GM19193 (cell line): ENCODE data around the gene ANKRD11.

ENCODE experiments used
- POLR2A ChIP-seq: IDR thresholded peaks from 4 replicates; pipeline ENCODE4 v1.6.1; 2011; ENCODE audit not compliant: insufficient read depth, insufficient read length; ENCODE audit errors: extremely low read depth

ANKRD11 gene

DNA sequence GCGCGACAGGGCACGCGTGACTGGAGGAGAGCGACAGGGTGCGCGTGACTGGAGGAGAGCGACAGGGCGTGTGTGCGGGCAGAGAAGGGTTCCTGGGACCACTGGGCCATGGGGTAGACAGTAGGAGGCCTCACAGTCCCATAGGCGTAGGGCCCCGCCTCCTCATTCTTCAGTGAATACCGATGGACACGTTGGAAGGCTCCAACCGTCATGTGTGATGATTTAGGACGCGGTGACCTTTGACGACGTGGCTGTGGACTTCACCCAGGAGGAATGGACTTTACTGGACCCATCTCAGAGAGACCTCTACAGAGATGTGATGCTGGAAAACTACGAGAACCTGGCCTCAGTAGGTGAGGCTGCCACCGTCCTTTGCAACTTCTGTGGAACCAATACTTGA, 267.4 kb downstream of the ANKRD11 start:
- no peak for TF ChIP-seq POLR2A

DNA sequence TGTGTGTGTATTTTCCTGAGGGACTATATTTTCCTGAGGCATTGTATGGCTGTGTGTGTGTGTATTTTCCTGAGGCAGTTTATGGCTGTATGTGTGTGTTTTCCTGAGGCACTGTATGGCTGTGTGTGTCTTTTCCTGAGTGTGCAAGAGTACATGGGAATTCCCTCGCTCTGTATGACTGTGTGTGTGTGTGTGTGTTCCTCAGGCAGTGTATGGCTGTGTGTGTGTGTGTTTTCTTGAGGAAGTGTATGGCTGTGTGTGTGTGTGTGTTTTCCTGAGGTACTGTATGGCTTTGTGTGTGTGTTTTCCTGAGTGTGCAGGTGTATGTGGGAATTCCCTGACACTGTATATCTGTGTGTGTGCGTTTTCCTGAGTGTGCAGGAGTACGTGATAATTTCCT, 268.8 kb downstream of the ANKRD11 start:
- TF ChIP-seq POLR2A = no peak

DNA sequence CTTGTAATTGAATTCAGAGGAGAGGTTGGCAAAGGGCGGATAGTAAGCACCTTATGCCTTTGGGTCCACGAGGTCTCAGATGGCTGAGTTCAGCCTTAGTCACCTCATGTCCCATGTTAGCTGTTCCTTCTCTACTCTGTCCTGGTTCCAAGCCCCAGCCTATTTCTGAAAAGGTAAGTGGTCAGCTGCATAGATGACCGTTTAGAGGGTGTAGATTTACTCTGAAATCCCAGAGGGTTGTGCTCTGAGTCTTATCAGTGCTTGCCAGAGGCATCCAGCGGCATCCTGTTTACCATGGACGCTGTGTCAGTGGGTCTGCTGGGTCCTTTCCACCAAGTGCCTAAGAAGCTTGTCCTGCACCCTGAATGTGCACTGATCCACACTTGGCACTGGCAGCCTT, 271.0 kb downstream of the ANKRD11 start:
- no peak for TF ChIP-seq POLR2A
